Fibroblast of skin of back (primary cell): ENCODE measurements around the gene MSN.

Source experiments
- DNase-seq: peaks from one replicate; pipeline ENCODE4 v3.0.0-alpha.2; 2013

The MSN gene

DNA sequence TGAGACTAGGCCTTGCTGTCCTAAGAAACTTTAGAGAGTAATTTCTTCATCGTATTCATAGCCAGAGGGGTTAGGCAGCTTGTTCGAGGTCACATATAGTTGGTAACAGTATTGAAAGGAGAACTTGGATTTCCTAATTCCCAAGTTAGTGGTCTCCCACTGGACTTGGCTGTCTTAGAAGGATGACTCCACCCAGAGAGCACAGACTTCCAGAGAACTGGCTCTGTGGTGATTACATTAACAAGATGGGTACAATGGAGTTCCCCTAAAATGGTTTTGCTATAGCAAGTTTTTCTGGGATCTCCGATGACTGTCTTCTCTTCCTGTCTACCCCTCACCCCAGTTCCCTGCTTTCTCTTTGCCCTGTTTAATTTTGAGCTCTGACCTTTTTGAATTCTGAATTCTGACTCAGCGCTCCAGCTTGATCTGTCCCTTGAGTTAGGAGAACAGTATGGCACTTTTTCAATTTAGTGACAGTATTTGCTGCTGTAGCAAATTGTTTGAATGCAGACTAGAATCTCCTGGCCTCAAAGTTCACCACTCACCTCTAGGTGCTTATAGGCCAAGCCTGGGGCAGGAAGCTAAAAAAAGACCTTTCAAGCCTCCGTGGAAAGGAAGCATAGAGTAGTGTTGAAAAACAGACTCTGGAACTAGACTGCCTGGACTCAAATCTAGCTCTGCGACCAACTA, 6.9 kb downstream of the MSN start:
- no peak for DNase-seq

GRCh38 chrX:65677954-65678469, 10.6 kb downstream of the MSN start:
- peak; percentile 93 for DNase-seq

DNA sequence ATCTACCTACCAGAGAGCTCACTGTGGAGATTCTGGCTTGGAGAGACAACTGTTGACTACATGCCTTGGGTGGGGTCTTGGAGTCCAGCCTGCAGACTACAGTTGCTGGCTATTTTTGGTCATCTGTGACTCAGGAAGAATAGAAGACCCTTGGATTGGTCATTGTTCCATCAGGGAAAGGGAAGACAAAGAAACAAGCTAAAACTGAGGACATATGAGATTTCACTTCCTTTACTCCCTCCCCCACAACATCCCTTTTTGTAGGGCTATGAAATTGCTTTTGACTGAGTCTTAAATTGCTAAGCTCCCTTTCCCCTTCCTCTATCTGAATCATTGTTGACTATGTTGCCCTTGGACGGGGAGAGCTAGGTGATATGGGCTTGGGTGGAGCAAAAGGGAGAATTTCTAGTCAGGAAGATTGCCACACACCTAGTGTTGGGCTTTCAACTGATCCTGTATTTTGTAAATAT, 11.7 kb downstream of the MSN start:
- DNase-seq, result peak; percentile 87

DNA sequence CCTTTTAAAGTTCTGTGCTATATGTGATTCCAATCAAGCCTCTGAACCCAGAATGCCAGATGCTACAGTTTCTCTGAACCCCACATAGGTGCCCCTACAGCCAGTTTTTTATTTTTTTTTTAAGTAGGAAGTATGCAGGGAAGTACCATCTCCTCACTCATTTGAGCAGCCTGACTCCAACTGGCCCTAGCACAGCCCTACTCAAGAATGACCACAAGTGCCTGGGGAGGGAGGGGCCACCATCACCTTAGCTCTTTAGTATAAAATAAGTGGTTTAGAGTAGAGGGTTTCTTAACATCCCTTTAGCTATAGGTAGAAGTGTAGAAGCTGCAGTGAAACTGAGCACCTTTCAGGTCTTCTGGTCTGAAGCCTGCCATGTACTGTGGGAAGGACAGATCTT, 14.4 kb downstream of the MSN start:
- no peak for DNase-seq

- no peak for DNase-seq
These were observed 17.7 kb downstream of the MSN start for GRCh38 chrX:65685112-65685511.

- DNase-seq, result no peak
These were observed 18.8 kb downstream of the MSN start for GRCh38 chrX:65686236-65686635.

GRCh38 chrX:65687367-65687766, 19.9 kb downstream of the MSN start:
- no peak for DNase-seq

DNA sequence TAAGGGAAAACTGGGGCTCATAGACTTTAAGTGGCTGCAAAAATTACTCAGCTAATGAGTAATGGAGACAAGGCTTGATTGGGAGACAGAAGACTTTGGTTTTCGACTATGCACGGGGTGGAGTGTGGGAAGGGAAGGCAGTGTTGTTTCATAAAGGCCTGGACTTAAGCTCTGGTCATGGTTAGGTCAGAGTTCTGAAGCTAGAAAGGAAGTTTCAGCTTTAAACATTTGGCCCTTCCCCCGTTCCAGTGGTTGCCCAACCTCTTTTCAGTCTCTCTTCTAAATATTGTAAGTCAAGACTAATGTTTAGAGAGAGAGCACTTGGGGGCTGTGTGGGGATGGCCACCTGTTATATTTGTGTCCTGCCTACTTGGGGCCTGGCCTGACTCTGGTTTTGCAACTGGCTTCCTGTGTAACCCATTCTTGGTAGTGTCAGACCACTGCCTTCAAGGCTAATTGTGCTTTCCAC, 21.0 kb downstream of the MSN start:
- DNase-seq, result no peak

- DNase-seq, result no peak
These were observed 21.9 kb downstream of the MSN start for GRCh38 chrX:65689377-65689776.

DNA sequence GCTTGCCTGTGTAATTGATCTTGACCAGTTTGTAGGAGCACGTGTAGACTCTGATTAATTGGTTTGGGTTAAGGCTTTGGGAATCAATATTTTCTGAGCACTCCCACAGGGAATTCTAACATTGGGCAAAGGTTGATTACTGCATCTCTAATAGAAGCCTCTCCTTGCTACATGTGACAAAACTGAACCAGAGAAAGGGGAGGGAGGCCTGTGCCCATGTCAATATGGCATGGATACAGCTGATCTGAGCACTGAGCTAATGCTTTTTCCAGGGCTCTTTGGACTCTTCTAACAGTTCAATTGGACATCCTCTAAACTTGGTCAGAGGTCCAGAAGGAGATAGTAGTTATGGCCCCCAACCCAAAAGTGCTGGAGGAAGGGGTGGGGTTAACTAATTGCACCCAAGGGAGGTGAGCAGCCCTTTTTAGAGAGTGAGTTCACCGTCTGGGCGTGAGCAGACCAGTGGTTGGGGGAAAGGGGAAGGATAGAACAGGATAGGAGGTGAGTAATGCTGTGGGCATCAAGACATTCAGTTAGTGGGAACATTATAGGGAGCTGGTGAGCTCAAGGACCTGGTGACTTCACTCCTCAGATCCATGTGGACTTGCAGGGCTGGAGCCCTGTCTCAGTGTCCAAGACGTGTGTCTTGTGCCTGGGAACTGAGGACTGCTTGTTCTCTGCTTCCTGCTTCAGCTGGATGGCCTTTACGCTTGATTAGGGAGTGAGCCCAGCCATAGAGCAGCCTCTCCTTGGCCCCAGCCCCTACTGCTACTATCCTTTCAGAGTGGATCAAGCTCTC, 22.8 kb downstream of the MSN start:
- DNase-seq, result peak; percentile 89

DNA sequence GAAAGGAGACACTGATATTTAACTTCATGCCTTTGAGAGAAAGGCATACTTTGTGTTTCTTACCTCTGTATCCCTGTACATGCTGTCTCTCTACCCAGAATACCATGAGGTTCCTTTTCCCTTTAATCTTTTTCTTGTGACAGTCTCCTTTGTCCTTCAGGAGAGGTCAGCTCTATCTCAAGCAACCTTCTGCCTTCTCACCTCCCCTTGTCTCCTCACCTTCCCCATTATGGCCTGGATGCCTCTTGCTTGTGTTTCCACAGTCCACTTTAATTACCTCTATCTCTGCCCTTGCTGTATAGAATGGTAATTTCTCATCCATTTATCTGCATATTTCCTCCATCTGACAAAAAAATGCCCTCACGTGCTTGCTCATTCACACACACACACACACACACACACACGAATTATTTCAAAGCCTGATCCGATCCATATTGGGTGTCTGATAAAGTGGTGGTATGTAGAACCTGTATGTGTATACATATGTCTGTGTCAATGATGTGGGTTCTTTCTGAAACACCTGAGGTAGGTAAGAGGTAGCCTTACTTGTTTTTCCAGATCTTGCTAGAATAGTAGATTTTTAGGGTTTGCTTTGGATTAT, 28.5 kb downstream of the MSN start:
- no peak for DNase-seq

GRCh38 chrX:65696613-65697012, 29.2 kb downstream of the MSN start:
- no peak for DNase-seq

DNA sequence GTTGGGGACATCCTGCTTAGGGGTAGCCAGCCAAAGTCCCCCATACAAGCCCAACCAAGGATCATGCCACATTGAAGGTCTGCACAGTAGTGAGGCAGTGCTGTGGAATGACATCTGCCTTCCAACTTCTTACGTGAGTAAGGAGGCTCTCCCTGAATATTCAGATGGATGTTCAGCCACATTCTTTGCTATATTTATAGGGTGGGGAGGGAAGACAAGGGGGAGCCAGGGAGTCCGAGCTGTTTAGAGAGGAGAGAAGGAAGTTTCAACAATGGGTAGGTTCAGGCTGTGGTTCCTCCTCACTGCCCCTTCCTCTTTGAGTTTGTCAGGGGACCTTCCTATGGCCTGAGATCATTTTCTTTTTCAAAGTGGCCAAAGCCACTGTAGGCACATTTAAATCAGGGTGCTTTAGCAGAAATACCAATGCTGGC, 29.8 kb downstream of the MSN start:
- peak; percentile 87 for DNase-seq

GRCh38 chrX:65697915-65698796, 30.7 kb downstream of the MSN start:
- DNase-seq, result peak; percentile 54

DNA sequence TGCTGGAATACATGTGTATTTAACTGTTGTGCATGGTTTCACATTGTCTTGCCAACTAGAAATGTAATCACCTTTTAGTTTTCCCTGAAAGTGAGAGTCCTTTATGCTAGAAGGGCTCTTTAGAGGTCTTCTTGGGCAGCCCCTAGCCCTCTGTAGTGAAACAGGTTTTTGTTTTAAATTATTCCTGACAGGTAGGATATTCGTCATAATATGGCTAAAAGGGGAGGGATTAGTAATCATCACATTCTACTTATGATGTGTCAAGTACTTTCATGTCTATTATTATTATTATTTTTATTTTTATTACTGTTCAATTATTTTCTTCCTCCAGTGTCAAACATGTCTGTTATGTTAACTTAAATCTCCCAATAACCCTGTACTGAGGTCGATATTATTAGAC, 35.5 kb downstream of the MSN start:
- DNase-seq, result no peak

DNA sequence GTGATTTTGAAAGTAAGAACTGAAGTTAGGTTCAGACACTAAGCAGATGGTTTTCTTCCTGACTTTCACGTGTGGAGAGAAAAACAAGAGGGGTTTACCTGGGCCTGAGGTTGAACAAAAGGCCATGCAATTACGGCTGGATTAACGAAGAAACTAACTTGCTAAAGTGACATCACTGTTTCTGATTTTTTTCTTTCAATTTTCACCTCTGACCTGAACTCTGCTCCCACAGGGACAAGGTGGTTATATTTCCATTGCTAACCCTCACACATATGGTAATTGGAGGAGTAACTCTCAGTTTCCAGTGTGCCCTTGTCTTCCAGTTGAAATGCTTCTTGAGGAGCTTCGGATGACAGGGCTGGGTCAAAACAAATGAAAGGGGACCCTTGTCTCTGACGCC, 38.0 kb downstream of the MSN start:
- no peak for DNase-seq

DNA sequence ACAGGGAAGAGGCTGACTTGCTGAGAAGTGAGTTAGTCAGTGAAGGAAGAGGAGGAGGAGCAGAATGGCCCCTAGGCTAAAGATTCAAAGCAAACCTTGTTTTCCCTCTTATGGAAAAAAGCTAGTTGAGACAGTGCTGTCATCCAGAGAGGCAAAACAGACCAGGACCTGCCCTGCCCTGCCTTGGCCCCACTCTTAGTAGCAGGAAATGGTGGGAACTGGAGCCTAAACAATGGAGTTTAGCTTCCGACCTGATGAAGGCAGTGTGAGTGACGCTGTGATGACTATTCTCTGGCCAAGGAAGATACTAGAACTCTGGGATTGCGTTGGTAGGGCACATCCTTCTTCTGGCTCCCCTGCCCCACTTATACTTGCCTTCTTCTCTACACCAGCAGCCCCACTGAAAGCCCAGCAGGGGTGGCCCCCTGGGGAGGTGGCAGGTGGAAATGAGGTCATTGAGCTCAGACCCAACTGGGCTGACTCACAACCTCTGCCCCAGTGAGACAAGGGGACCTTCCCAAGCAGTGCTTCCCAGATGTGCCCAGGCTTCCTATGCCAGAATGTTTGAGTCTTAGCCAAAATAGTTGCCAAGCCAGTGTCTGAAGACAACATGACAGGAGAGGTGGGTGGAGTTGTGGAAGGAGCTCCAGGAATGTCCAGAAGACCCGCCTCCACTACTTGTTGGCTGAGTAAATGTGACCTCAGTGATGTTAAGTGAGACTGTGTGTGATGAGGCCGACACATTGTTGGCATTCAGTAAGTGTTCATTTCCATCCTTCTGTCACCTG, 38.8 kb downstream of the MSN start:
- peak; percentile 91 for DNase-seq

DNA sequence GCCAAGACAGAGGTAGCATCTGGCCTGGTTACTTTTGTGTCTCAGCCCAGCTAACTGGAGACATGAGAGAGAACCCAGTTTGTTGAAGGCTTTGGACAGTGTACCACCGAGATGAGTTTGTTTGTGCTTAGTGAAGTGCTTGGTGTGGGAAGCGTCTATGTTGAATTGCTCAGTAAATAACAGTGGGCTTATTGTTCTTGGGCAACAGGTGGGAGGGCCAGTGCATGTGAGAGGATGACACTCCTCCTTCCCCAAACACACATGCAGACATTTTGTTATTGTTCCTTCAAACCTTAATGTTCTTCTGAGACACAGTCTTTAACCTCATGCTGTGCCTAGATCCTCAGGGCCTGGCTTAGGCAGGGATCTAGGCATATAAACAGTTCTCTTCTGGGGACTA, 39.7 kb downstream of the MSN start:
- no peak for DNase-seq

DNA sequence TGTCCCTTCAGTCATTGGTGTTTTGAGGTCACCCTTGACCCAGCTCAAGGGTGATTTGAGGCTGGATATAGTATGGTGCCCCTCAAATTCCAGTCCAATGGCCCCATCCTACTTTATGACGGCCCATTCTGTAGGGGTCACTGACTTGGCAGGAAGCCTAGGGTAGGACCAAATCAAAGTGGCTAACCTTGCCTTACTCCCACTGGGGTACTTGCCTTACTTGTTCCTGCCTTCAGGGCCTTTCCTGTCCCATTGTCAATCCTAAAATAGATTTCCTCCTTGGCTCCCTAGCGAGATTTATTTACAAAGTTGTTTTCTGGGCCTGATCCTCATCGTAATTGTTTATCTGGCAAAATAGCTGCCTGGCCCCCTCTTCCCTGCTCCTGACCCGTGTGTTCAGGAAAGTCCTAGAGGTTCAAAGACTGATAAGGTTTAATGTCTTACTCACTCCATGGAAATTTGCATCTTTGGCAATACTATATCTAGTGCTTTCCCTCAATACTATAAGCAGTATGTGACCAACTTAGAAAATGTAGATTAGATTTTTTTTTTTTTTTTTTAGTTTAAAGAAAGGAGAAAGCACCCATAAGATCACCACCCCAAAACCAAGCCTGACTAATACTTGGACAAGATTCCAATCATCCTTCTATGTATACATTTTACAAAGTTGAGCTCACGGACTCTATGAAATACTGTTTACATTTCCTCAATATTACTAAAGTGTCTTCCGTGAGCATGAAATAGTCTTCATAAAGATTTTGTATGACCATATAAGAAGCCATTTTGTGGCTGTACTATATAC, 44.8 kb downstream of the MSN start:
- no peak for DNase-seq

DNA sequence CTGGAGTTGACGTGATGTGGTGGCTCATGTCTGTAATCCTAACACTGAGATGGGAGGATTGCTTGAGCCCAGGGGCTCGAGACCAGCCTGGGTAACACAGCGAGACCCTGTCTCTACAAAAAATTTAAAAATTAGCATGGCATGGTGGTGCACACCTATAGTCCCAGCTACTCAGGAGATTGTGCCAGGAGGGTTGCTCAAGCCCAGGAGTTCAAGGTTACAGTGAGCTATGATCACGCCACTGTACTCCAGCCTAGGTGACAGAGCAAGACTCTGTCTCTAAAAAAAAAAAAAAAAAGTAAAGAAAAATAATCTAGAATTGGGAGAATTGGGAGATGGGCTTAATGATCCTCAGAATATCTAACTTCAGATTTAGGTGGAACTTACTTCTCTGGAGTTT, 51.1 kb downstream of the MSN start:
- DNase-seq, result no peak
